GM23248 (cell line): ENCODE data around the gene GIGYF1.

Source experiments
- EZH2 ChIP-seq: fragments of 200-600 bp; sonication (generic); IDR thresholded peaks from 2 replicates; pipeline ENCODE4 v1.6.1; 2018; ENCODE audit warnings: antibody characterized with exemption, mild to moderate bottlenecking; ENCODE audit not compliant: insufficient read depth, poor library complexity, severe bottlenecking
- EZH2phosphoT487 ChIP-seq: fragments of 200-600 bp; sonication (generic); IDR thresholded peaks from 2 replicates; pipeline ENCODE4 v1.6.1; 2018; ENCODE audit warnings: antibody characterized with exemption, moderate library complexity, mild to moderate bottlenecking, low read depth; ENCODE audit not compliant: insufficient read depth

DNA sequence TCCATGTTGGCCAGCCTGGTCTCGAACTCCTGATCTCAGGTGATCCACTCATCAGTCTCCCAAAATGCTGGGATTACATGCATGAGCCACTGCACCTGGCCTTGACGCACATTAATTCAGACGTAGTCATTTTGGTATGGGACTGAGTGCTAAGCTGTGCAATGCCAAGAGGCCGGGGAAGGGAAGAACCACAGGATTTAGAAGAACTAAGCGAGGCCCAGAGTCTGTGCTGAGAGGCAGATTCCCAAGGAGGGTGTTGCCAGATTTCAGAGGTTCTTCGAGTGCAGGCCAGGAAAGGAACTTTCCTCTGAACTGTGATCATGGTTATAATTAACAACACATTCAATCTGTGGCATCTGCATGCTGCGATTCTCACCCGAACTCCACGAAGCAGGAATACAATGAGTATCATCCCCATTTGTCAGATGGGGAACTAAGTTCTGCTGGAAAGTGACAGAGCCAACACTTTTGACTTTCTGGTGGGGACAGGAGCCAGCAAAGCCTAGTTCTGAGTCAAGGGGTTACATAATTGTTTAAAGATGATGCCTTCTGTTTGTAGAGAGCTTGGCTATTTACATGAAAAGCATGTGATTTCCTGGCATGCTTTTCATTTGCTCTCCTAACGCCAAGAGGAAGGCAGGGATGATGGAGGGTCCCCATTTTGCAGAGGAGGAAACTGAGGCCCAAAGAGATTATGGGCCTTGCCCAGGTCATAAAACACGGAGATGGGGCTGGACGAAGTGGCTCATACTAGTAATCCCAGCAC, 33.1 kb upstream of the GIGYF1 start:
- no peak for TF ChIP-seq EZH2
- TF ChIP-seq EZH2phosphoT487: no peak
